ENCODE results near the gene KIF6.

The KIF6 gene

GRCh38 chr6:39417440-39417839, 307.8 kb downstream of the KIF6 start:
- H3K27ac ChIP-seq (ENCODE audit: low read depth, low read length): no peak overlapping the region
- H2AFZ ChIP-seq (ENCODE audit: low read depth, low read length, severe bottlenecking): no peak overlapping the region
- no peaks in the 10 kb centered on the region for H3K9me3 ChIP-seq (ENCODE audit: insufficient read depth, low read length)
- no peaks in the 10 kb centered on the region for H4K20me1 ChIP-seq (ENCODE audit: low read depth, low read length)
- no peak overlapping the region for H3K4me3 ChIP-seq (ENCODE audit: insufficient read depth, low read length, poor library complexity, severe bottlenecking)
- no peak overlapping the region for H3K9ac ChIP-seq (ENCODE audit: low read length)
- no peak overlapping the region for H3K4me2 ChIP-seq (ENCODE audit: low read depth, low read length, poor library complexity, severe bottlenecking)
- no peaks in the 10 kb centered on the region for H3K79me2 ChIP-seq (ENCODE audit: insufficient read depth, low read length)
- no peaks in the 10 kb centered on the region for H3K27me3 ChIP-seq (ENCODE audit: low read length)
- no peaks in the 10 kb centered on the region for H3K9me2 ChIP-seq (replicated peaks; ENCODE audit: insufficient read depth, low read length)
- TF ChIP-seq CTCF (IDR thresholded peaks at IDR 0.05; ENCODE audit: insufficient read depth, low read length, poor library complexity, severe bottlenecking) (no peak), EZH2phosphoT487 (conservative IDR thresholded peaks at IDR 0.05; ENCODE audit: low read length) (no peak)
- no peaks in the 10 kb centered on the region for H3K36me3 ChIP-seq (ENCODE audit: low read length)
- H3F3A ChIP-seq (ENCODE audit: insufficient read depth): no peaks in the 10 kb centered on the region

- Histone ChIP-seq H4K20me1 (ENCODE audit: low read depth, low read length) (no peaks in the 10 kb centered on the region), H3K4me2 (ENCODE audit: low read depth, low read length, poor library complexity, severe bottlenecking) (no peak overlapping the region), H3F3A (ENCODE audit: insufficient read depth) (no peaks in the 10 kb centered on the region), H3K36me3 (ENCODE audit: low read length) (no peaks in the 10 kb centered on the region), H3K9me3 (ENCODE audit: insufficient read depth, low read length) (no peaks in the 10 kb centered on the region), H3K9ac (ENCODE audit: low read length) (no peak overlapping the region), H3K9me2 (replicated peaks; ENCODE audit: insufficient read depth, low read length) (no peaks in the 10 kb centered on the region), H2AFZ (ENCODE audit: low read depth, low read length, severe bottlenecking) (no peak overlapping the region), H3K27ac (ENCODE audit: low read depth, low read length) (no peak overlapping the region), H3K79me2 (ENCODE audit: insufficient read depth, low read length) (no peaks in the 10 kb centered on the region), H3K4me3 (ENCODE audit: insufficient read depth, low read length, poor library complexity, severe bottlenecking) (no peak overlapping the region), H3K27me3 (ENCODE audit: low read length) (no peaks in the 10 kb centered on the region)
- TF ChIP-seq CTCF (IDR thresholded peaks at IDR 0.05; ENCODE audit: insufficient read depth, low read length, poor library complexity, severe bottlenecking) (no peak), EZH2phosphoT487 (conservative IDR thresholded peaks at IDR 0.05; ENCODE audit: low read length) (no peak)
Observed at GRCh38 chr6:39416728-39417127, 308.5 kb downstream of the KIF6 start.

DNA sequence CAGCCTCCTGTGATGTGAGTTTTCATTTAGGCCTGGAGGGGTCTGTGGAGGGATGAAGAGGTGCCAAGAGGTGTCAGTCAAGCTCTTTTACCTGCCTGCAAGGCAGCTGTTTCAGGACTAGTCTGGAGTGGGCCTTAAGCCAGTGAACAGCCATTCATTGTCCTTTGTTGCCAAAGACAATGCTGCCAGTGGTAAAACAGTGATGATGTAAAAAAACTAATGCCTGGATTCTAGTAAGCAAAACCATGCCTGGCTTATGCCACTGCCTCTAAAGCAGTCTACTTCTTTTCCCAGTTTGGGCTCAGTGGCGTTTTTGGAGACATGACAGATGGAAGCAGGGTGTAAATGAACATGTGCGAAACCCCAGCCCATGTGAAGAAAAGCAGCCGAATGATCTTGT, 309.2 kb downstream of the KIF6 start:
- Histone ChIP-seq H3K9ac (ENCODE audit: low read length) (no peak overlapping the region), H3K36me3 (ENCODE audit: low read length) (no peaks in the 10 kb centered on the region), H3K79me2 (ENCODE audit: insufficient read depth, low read length) (no peaks in the 10 kb centered on the region), H3K4me3 (ENCODE audit: insufficient read depth, low read length, poor library complexity, severe bottlenecking) (no peak overlapping the region), H3K9me2 (replicated peaks; ENCODE audit: insufficient read depth, low read length) (no peaks in the 10 kb centered on the region), H3K27ac (ENCODE audit: low read depth, low read length) (no peak overlapping the region), H3F3A (ENCODE audit: insufficient read depth) (no peaks in the 10 kb centered on the region), H3K9me3 (ENCODE audit: insufficient read depth, low read length) (no peaks in the 10 kb centered on the region), H4K20me1 (ENCODE audit: low read depth, low read length) (no peaks in the 10 kb centered on the region), H3K4me2 (ENCODE audit: low read depth, low read length, poor library complexity, severe bottlenecking) (no peak overlapping the region), H3K27me3 (ENCODE audit: low read length) (no peaks in the 10 kb centered on the region), H2AFZ (ENCODE audit: low read depth, low read length, severe bottlenecking) (no peak overlapping the region)
- no peak for TF ChIP-seq EZH2phosphoT487 (conservative IDR thresholded peaks at IDR 0.05; ENCODE audit: low read length)
- no peak for TF ChIP-seq CTCF (IDR thresholded peaks at IDR 0.05; ENCODE audit: insufficient read depth, low read length, poor library complexity, severe bottlenecking)

- no peak overlapping the region for H3K27ac ChIP-seq (ENCODE audit: low read depth, low read length)
- no peak overlapping the region for H3K4me2 ChIP-seq (ENCODE audit: low read depth, low read length, poor library complexity, severe bottlenecking)
- H3K79me2 ChIP-seq (ENCODE audit: insufficient read depth, low read length): no peaks in the 10 kb centered on the region
- no peak overlapping the region for H3K9ac ChIP-seq (ENCODE audit: low read length)
- H3K9me3 ChIP-seq (ENCODE audit: insufficient read depth, low read length): no peaks in the 10 kb centered on the region
- H3K9me2 ChIP-seq (replicated peaks; ENCODE audit: insufficient read depth, low read length): no peaks in the 10 kb centered on the region
- H3K27me3 ChIP-seq (ENCODE audit: low read length): no peaks in the 10 kb centered on the region
- TF ChIP-seq EZH2phosphoT487 (conservative IDR thresholded peaks at IDR 0.05; ENCODE audit: low read length): no peak
- no peak for TF ChIP-seq CTCF (IDR thresholded peaks at IDR 0.05; ENCODE audit: insufficient read depth, low read length, poor library complexity, severe bottlenecking)
- H3K36me3 ChIP-seq (ENCODE audit: low read length): no peaks in the 10 kb centered on the region
- no peaks in the 10 kb centered on the region for H4K20me1 ChIP-seq (ENCODE audit: low read depth, low read length)
- H3K4me3 ChIP-seq (ENCODE audit: insufficient read depth, low read length, poor library complexity, severe bottlenecking): no peak overlapping the region
- no peak overlapping the region for H2AFZ ChIP-seq (ENCODE audit: low read depth, low read length, severe bottlenecking)
- no peaks in the 10 kb centered on the region for H3F3A ChIP-seq (ENCODE audit: insufficient read depth)
Observed at GRCh38 chr6:39415482-39415881, 309.7 kb downstream of the KIF6 start.
